HG02798 (cell line): ENCODE measurements around the gene RNASEH2A.
"Not testable (repeated sequence)": the region's sequence is repeated elsewhere in the genome, so short reads cannot be mapped to it uniquely, and the experiment has no call there.

Experiments
- ATAC-seq: cut with Tn5 transposase; IDR thresholded peaks from one replicate; pipeline ENCODE4 v1.9.1; 2021; ENCODE audit warnings: mild to moderate bottlenecking; ENCODE audit not compliant: unreplicated experiment, poor library complexity

Gene RNASEH2A

DNA sequence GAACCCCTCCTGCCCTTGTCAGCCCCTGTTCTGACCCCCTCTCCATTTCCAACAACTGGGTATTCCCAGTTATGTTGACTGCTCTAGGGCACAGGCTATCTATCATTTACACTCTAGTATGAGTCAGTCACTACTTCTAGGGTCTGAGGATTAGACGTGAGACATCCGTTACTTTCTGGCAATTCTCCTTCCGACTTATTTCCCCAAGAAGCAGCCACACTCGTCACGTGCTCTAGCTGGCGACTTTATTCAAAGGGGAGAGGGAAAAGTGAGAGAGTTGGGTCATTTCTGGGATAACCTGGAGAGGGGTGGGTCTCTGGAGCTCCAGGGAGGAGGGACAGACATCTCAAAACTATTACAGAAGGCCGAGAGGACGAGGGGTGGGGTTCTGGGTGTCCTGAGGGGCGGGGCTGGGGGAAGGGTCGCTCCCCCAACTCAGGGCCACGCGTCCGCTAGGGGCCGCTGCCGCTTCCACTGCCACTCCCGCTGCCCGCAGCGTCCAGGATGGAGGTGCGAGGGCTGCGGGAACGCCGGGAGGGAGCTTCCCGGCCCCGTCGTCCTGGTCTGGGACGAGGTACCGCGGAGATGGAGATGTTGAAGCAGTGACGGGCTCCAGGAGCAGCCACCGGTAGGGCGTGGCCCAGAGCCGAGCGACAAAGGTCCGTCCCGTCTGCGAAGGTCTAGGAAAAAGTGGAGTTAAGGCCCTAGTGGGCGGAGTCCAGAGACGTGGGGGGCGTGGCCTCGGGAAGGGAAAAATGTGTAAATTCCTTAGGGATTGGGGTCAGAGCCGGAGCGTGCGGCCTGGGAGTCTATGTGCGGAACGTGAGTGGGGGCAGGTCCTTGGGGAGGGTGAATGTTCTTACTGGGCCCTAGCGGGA is 19.1 kb downstream of the RNASEH2A start:
- ATAC-seq, result no peak

GRCh38 chr19:12828494-12828893 is 22.1 kb downstream of the RNASEH2A start:
- ATAC-seq, result no peak

DNA sequence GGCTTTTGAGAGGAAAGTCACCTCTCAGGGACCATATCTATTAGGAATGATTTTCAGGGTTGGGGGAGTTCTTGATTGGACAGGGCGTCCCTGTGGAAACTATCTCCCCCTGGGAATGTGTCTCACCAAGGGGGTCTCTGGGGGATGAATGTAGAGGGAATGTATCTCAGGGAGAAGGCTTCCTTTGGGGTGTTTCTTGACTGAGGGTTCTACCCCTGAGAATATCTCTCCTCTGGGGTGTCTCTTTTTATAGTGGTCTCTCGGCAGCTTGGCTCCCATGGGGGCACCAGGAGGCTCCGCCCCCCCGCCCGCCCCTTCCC is 27.0 kb downstream of the RNASEH2A start:
- no peak for ATAC-seq

DNA sequence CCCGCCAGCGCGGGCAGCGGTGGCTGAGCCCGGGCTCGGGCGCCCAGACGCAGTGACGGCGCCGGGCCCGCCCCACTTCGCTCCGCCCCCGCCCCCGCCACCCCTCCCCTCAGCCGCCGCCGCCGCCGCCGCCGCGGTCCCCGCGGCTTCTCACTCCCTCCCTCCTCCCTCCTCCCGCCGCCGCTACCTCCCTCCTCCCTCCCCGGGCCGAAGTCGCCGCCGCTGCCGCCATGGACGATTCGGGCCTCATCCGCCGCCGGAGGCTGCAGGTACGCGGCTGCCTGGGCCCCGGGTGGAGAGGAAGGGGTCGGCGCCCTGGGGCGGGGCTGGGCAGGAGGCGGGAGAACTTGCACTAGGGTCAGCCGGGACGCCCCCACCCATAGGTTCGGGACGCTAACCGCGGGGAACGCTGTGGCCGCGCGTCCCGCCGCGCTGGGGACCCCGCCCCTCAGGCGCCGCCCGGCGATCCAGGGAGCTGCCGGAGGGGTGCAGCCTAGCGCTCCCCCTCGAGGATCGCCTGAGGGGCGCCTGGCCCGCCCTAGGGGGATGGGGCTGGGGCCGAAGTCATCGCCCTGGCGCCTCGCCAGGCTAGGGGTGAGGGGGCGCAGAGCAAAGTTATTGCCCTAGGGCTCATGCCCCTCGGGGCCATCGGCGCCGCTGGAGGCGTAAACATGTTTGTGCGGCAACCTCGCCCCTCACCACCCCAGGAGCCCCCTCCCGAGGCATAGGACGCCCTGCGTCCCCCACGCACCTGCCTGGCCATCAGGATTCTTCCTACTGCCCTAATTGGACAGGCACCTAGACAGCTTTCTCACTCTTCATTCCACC is 27.6 kb downstream of the RNASEH2A start:
- ATAC-seq, result no peak

DNA sequence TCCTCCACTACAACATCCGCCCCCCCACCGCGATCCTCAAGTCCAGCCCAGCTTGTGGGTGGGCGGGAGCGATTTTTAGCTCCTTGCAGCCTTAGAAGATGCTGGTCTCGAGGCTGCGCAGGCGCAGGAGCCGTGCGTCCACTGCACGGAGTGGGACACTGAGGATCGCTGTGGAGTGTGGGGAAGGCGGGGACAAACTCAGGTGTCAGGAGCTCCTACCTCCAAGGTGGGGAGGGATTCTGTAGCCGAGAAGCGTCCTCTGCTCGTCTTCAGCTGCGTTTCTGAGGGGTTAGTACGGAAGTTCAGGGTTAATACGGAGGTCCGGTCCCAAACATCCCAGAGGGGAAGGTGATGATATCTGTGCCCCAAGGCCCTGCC is 28.2 kb downstream of the RNASEH2A start, which contains the start of gene RTBDN:
TSS of gene RTBDN (minus strand) at position 14 of the 378 bp plus-strand sequence. CDS start 4,600 bp downstream, outside the sequence.
- no peak for ATAC-seq

DNA sequence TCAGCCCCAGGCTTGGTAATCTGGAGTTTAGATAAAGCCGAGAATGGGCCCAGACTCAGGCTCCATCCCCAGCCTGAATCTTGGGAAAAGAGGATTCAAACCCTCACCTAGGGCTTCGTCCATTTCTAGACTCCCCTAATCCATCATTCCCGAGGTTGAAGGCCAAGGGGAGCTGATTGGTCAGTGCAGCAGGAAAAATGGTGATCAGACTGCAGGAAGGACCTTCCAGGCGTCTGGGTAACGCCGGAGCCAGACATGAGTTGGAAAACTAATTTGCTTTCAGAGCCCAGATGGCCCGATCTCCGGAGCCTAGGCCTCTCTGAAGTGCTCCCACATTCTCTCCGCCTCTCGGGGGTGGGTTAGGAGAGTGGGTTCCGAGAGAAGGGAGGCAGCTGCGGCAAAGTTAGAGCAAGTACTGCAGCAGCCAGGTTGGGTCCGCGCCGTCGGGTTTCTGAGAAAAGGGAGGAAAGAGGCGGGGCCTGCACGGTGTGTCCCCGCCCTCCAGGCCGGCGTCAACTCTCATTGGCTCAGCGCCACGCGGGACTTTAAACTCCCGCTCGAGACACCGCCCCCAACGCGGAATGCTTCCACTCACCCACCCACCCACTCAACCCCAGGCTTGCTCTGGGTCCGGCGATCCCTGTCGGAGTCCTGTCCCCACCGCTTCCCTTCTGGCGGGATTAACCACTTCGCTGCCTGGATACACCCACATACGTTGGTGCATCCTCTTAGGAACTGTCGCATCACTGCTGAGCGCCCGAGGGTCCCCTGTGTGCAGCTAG is 28.8 kb downstream of the RNASEH2A start:
- no peak for ATAC-seq

GRCh38 chr19:12836529-12836863 is 30.1 kb downstream of the RNASEH2A start:
- ATAC-seq, result no peak

DNA sequence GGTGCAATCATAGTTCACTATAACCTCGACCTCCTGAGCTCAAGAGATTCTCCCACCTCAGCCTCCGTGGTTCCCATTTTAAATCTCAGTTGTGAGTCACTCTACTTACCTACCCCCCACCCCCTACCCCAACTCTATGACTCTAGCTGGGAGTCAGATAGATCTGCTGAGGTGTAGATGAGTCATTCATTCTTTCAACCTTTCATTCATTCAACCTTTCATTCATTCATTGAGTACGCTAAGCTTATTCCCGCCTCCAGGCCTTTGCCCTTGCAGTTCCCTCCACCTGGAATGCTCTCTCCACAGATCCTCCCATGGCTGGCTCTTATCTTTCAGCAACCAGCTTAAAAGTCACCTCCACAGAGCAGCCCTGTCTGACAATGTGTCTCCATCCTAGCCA is 30.8 kb downstream of the RNASEH2A start:
- ATAC-seq, result no peak

- no peak for ATAC-seq
Observed at GRCh38 chr19:12838182-12838885, 31.9 kb downstream of the RNASEH2A start, which contains the start of gene MAST1. Gene MAST1, plus strand, starts transcription at chr19:12838515. Its CDS starts 58 bp downstream, at chr19:12838573.

DNA sequence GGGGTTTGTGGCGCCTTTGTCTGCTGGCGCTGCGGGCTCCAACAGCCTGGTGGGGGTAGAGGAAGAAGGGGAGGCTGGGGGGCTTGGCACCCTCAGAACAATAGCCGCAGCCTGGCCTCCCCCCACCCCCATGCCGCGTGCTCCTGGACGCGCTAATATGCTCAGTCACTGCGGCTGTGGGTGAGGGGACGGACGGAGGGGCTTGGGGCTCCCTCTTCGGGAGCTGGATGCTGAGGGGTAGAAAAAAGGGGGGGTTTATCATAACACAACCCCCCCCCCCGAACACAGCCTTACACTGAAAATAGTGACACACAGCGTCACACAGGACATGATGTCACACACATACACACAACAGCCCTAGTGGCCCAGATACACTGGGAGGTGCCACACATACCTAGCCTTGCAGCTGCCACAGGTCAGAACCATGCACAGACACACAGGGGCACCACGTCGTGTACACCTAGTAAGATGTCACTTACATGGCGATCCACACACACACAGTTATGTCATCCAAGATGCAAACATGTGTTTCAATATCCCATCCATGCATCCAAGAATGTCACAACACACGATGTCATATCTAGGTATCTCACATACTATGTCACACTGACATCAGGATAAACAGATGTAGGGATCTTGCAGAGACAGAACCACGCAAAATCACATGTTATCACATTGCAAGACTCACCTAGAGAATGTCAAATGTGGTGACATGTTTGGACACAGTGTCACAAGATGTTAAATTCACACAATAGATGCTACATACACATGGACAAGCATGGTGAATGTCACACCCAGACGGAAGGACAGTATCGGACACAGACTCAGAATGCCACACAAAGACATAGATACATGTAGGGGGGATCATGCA is 32.7 kb downstream of the RNASEH2A start:
- no peak for ATAC-seq

GRCh38 chr19:12840091-12841079 is 34.0 kb downstream of the RNASEH2A start:
- ATAC-seq, result no peak

- ATAC-seq, result no peak
Observed at GRCh38 chr19:12841094-12841493, 34.7 kb downstream of the RNASEH2A start.

DNA sequence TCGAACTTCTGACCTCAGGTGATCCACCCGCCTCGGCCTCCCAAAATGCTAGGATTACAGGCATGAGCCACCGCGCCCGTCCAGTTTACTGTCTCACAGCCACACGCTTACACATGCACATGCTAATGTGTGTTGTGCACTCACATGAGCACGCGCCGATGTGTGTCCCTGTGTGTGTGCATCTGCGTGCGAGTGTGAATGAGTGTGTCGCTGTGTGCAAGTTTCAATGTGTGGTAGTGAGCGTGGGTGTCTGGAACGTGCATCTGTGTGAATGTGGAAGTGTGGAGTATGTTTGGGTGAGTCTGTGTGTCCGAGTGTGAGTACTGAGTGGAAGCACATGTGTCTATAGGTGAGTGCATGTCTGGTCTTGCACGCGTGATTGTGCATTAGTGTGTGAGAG is 36.1 kb downstream of the RNASEH2A start:
- ATAC-seq, result no peak

DNA sequence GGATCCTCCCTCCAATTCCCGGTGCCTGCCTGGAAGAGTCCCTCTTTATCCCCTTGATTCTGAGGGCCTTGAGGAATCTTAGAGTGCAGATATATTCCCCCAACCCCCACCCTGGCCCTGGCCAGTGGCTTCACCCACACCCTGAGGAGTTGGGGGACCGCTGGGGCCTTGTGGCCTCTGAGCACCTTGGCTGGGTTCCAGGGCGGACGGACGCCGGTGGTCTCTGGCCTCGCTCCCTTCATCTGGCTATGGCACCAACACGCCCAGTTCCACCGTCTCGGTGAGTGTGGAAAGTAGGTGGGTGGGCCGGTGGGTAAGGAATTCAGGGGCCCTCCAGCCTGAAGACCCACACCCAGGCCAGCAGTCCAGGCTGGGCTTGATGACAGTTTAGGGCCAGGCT is 36.9 kb downstream of the RNASEH2A start:
- ATAC-seq, result no peak

GRCh38 chr19:12843999-12844732 is 37.8 kb downstream of the RNASEH2A start:
- ATAC-seq, result no peak

GRCh38 chr19:12846613-12847012 is 40.2 kb downstream of the RNASEH2A start:
- not testable (repeated sequence) for ATAC-seq
